ENCODE data around the gene TMEM9B.

GRCh38 chr11:8937159-8937558 lies 27.1 kb downstream of the TMEM9B start:
- TF ChIP-seq, protein P1, sequence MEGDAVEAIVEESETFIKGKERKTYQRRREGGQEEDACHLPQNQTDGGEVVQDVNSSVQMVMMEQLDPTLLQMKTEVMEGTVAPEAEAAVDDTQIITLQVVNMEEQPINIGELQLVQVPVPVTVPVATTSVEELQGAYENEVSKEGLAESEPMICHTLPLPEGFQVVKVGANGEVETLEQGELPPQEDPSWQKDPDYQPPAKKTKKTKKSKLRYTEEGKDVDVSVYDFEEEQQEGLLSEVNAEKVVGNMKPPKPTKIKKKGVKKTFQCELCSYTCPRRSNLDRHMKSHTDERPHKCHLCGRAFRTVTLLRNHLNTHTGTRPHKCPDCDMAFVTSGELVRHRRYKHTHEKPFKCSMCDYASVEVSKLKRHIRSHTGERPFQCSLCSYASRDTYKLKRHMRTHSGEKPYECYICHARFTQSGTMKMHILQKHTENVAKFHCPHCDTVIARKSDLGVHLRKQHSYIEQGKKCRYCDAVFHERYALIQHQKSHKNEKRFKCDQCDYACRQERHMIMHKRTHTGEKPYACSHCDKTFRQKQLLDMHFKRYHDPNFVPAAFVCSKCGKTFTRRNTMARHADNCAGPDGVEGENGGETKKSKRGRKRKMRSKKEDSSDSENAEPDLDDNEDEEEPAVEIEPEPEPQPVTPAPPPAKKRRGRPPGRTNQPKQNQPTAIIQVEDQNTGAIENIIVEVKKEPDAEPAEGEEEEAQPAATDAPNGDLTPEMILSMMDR (IDR thresholded peaks at IDR 0.05 in 4 of 5, conservative IDR thresholded peaks at IDR 0.05 in 1 of 5), result no peak
- TF ChIP-seq POLR2A (IDR thresholded peaks at IDR 0.05), result no peak

Data from gastrocnemius medialis (tissue), 4 donors.